SK-N-SH treated with all-trans-retinoic acid at 6 μM for 48 hours (cell line): Measurements from ENCODE around the gene RTL1.

Experiments used
- ATAC-seq: fragments of 200-7000 bp; cut with Tn5 transposase; 3 replicates; pipeline ENCODE4 v1.9.1; 2020; ENCODE audit warnings: mild to moderate bottlenecking, moderate library complexity
- ARNTL ChIP-seq: fragments of 450-650 bp; formaldehyde crosslinking; IDR thresholded peaks from 2 replicates; pipeline ENCODE4 v1.5.0; 2020; ENCODE audit warnings: low read depth, mild to moderate bottlenecking, moderate library complexity, borderline replicate concordance
- CSDC2 ChIP-seq: fragments of 250-450 bp; sonication (Bioruptor Pico); IDR thresholded peaks from 2 replicates; pipeline ENCODE4 v1.5.0; 2020; ENCODE audit warnings: mild to moderate bottlenecking, moderate library complexity
- ISL1 ChIP-seq: fragments of 250-450 bp; sonication (Bioruptor Pico); IDR thresholded peaks from 2 replicates; pipeline ENCODE4 v2.1.2; 2022; ENCODE audit warnings: mild to moderate bottlenecking, moderate library complexity
- OSR1 ChIP-seq: fragments of 250-450 bp; sonication (Bioruptor Pico); IDR thresholded peaks from 2 replicates; pipeline ENCODE4 v1.8.0; 2022; ENCODE audit warnings: moderate library complexity, mild to moderate bottlenecking, inconsistent platforms
- PATZ1 ChIP-seq: fragments of 250-450 bp; sonication (Bioruptor Pico); IDR thresholded peaks from 2 replicates; pipeline ENCODE4 v1.8.0; 2020; ENCODE audit warnings: mild to moderate bottlenecking, moderate library complexity, borderline replicate concordance
- PPARA ChIP-seq: fragments of 250-450 bp; sonication (Bioruptor Pico); IDR thresholded peaks from 2 replicates; pipeline ENCODE4 v1.5.0; 2020; ENCODE audit warnings: mild to moderate bottlenecking, borderline replicate concordance
- RARB ChIP-seq: fragments of 250-450 bp; sonication (Bioruptor Pico); IDR thresholded peaks from 2 replicates; pipeline ENCODE4 v1.8.0; 2021; ENCODE audit warnings: mild to moderate bottlenecking, moderate library complexity
- SNAI2 ChIP-seq: fragments of 250-450 bp; sonication (Bioruptor Pico); IDR thresholded peaks from 2 replicates; pipeline ENCODE4 v1.5.0; 2020; ENCODE audit warnings: mild to moderate bottlenecking, moderate library complexity
- TCF4 ChIP-seq: fragments of 250-450 bp; sonication (Bioruptor Pico); IDR thresholded peaks from 2 replicates; pipeline ENCODE4 v1.8.0; 2021; ENCODE audit warnings: mild to moderate bottlenecking, moderate library complexity, borderline replicate concordance
- TOX ChIP-seq: fragments of 250-450 bp; sonication (Bioruptor Pico); IDR thresholded peaks from 2 replicates; pipeline ENCODE4 v1.8.0; 2021; ENCODE audit warnings: mild to moderate bottlenecking, moderate library complexity, borderline replicate concordance
- TSHZ2 ChIP-seq: fragments of 250-450 bp; sonication (Bioruptor Pico); IDR thresholded peaks from 2 replicates; pipeline ENCODE4 v1.5.0; 2020; ENCODE audit warnings: mild to moderate bottlenecking, moderate library complexity
- ZC3H10 ChIP-seq: fragments of 250-450 bp; sonication (Bioruptor Pico); IDR thresholded peaks from 2 replicates; pipeline ENCODE4 v1.5.1; 2021; ENCODE audit warnings: mild to moderate bottlenecking, moderate library complexity
- ZFP3 ChIP-seq: fragments of 250-450 bp; sonication (Bioruptor Pico); IDR thresholded peaks from 2 replicates; pipeline ENCODE4 v1.5.0; 2020; ENCODE audit warnings: mild to moderate bottlenecking, moderate library complexity
- ZFP30 ChIP-seq: fragments of 450-650 bp; formaldehyde crosslinking; IDR thresholded peaks from 2 replicates; pipeline ENCODE4 v1.5.0; 2022; ENCODE audit warnings: mild to moderate bottlenecking, moderate library complexity
- ZNF565 ChIP-seq: fragments of 450-650 bp; formaldehyde crosslinking; conservative IDR thresholded peaks from 2 replicates; pipeline ENCODE4 v1.5.0; 2020; ENCODE audit warnings: low read depth, mild to moderate bottlenecking, moderate library complexity
- ZNF70 ChIP-seq: fragments of 450-650 bp; formaldehyde crosslinking; IDR thresholded peaks from 2 replicates; pipeline ENCODE4 v1.5.0; 2020; ENCODE audit warnings: mild to moderate bottlenecking, moderate library complexity
- ZNF8 ChIP-seq: fragments of 450-650 bp; formaldehyde crosslinking; IDR thresholded peaks from 2 replicates; pipeline ENCODE4 v1.5.0; 2020; ENCODE audit warnings: mild to moderate bottlenecking, moderate library complexity
- TF ChIP-seq, protein P1 (sequence below): fragments of 250-450 bp; sonication (Bioruptor Pico); IDR thresholded peaks from 2 replicates; pipeline ENCODE4 v1.5.1; 2021; ENCODE audit warnings: mild to moderate bottlenecking, moderate library complexity
- TF ChIP-seq, protein P2 (sequence below): fragments of 250-450 bp; sonication (Bioruptor Pico); IDR thresholded peaks from 2 replicates; pipeline ENCODE4 v1.5.1; 2020; ENCODE audit warnings: low read depth, mild to moderate bottlenecking, moderate library complexity

RTL1 gene

GRCh38 chr14:100882991-100883788, 20.3 kb downstream of the RTL1 start:
- ATAC-seq, result no peak
- TF ChIP-seq ZFP30 (CRISPR knock-in tag) (no peak), OSR1 (CRISPR knock-in tag) (no peak), ZNF8 (CRISPR knock-in tag) (no peak), TSHZ2 (CRISPR knock-in tag) (no peak), TOX (CRISPR knock-in tag) (no peak), CSDC2 (CRISPR knock-in tag) (no peak), PATZ1 (CRISPR knock-in tag) (no peak)
- TF ChIP-seq, protein P1, sequence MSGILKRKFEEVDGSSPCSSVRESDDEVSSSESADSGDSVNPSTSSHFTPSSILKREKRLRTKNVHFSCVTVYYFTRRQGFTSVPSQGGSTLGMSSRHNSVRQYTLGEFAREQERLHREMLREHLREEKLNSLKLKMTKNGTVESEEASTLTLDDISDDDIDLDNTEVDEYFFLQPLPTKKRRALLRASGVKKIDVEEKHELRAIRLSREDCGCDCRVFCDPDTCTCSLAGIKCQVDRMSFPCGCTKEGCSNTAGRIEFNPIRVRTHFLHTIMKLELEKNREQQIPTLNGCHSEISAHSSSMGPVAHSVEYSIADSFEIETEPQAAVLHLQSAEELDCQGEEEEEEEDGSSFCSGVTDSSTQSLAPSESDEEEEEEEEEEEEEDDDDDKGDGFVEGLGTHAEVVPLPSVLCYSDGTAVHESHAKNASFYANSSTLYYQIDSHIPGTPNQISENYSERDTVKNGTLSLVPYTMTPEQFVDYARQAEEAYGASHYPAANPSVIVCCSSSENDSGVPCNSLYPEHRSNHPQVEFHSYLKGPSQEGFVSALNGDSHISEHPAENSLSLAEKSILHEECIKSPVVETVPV (CRISPR knock-in tag), result no peak
- TF ChIP-seq, protein P2, sequence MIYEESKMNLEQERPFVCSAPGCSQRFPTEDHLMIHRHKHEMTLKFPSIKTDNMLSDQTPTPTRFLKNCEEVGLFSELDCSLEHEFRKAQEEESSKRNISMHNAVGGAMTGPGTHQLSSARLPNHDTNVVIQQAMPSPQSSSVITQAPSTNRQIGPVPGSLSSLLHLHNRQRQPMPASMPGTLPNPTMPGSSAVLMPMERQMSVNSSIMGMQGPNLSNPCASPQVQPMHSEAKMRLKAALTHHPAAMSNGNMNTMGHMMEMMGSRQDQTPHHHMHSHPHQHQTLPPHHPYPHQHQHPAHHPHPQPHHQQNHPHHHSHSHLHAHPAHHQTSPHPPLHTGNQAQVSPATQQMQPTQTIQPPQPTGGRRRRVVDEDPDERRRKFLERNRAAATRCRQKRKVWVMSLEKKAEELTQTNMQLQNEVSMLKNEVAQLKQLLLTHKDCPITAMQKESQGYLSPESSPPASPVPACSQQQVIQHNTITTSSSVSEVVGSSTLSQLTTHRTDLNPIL (CRISPR knock-in tag), result no peak
- TF ChIP-seq, all 23 proteins: peak for 0

- no peak for TF ChIP-seq ZFP30 (CRISPR knock-in tag)
- no peak for TF ChIP-seq ZC3H10 (CRISPR knock-in tag)
- TF ChIP-seq SNAI2 (CRISPR knock-in tag), result no peak
- TF ChIP-seq CSDC2 (CRISPR knock-in tag), result no peak
- TF ChIP-seq ZFP3 (CRISPR knock-in tag), result no peak
- no peak for TF ChIP-seq ISL1 (CRISPR knock-in tag)
- no peak for ATAC-seq
Observed at GRCh38 chr14:100882026-100882967, 21.2 kb downstream of the RTL1 start.

- no peak for ATAC-seq
- TF ChIP-seq TOX (CRISPR knock-in tag), result no peak
- no peak for TF ChIP-seq ZC3H10 (CRISPR knock-in tag)
- no peak for TF ChIP-seq PATZ1 (CRISPR knock-in tag)
- no peak for TF ChIP-seq ARNTL (CRISPR knock-in tag)
- no peak for TF ChIP-seq ZNF565 (CRISPR knock-in tag)
- no peak for TF ChIP-seq RARB (CRISPR knock-in tag)
- no peak for TF ChIP-seq PPARA
- no peak for TF ChIP-seq OSR1 (CRISPR knock-in tag)
- TF ChIP-seq ZFP30 (CRISPR knock-in tag), result no peak
- no peak for TF ChIP-seq ZNF70 (CRISPR knock-in tag)
- TF ChIP-seq CSDC2 (CRISPR knock-in tag), result no peak
- no peak for TF ChIP-seq SNAI2 (CRISPR knock-in tag)
- no peak for TF ChIP-seq TCF4
- TF ChIP-seq ZNF8 (CRISPR knock-in tag), result no peak
- TF ChIP-seq, protein P2 (CRISPR knock-in tag), result no peak
Observed at GRCh38 chr14:100881211-100882025, 22.1 kb downstream of the RTL1 start.
